Activated CD4-positive, alpha-beta T cell treated with anti-CD3 and anti-CD28 coated beads, Interleukin-10, Interleukin-2, amounts not matched to agents 100 ng/mL and 50 ng/mL, durations not matched to agents 16 hours and 8 hours (primary cell): ENCODE measurements around the gene DCLK1.
"Not testable (repeated sequence)": the region's sequence is repeated elsewhere in the genome, so short reads cannot be mapped to it uniquely, and the experiment has no call there.

Experiments used
- DNase-seq: peaks from one replicate; pipeline ENCODE4 v3.0.0-alpha.2; 2020

DCLK1 gene

GRCh38 chr13:36082806-36083205 is 48.4 kb downstream of the DCLK1 start:
- DNase-seq = no peak

- no peak for DNase-seq
These were observed 48.8 kb downstream of the DCLK1 start for GRCh38 chr13:36082396-36082795.

- no peak for DNase-seq
These were observed 55.0 kb downstream of the DCLK1 start for GRCh38 chr13:36076211-36076610.

GRCh38 chr13:36074659-36075058 is 56.5 kb downstream of the DCLK1 start:
- DNase-seq = no peak

DNA sequence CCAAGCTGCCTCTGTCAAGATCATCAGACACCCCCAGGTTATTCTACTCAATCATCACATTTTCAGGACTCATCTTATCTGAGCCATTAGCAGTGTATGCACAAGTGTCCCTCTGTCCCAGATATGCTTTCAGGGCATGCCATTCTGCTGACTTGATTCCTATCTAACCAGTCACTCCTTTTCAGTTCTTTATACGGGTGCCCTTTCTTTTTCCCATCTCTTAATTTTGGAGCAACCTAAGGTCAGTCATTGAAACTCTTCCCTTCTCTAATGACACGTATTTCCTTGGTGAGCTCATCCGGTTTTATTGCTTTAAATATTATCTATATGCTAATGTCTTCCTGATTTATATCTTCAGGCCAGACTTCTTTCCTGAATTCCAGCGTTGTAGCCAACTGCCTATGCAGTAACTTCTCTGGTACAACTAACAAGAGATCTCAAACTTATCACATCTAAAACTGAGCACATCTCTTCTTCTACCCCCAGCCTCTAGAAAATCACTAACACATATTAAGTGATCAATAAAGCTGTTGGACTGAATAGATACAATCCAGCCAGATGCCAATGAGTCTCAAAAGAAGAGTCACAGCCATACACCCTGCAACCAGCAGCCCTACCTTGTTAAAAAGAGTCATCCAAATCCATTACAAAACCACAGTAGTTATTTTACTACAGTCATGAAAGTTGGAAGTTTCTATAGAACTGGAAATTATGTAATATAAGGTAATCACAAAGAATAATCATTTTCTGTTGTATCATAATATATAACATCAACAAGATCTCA is 58.8 kb downstream of the DCLK1 start:
- DNase-seq = no peak

DNA sequence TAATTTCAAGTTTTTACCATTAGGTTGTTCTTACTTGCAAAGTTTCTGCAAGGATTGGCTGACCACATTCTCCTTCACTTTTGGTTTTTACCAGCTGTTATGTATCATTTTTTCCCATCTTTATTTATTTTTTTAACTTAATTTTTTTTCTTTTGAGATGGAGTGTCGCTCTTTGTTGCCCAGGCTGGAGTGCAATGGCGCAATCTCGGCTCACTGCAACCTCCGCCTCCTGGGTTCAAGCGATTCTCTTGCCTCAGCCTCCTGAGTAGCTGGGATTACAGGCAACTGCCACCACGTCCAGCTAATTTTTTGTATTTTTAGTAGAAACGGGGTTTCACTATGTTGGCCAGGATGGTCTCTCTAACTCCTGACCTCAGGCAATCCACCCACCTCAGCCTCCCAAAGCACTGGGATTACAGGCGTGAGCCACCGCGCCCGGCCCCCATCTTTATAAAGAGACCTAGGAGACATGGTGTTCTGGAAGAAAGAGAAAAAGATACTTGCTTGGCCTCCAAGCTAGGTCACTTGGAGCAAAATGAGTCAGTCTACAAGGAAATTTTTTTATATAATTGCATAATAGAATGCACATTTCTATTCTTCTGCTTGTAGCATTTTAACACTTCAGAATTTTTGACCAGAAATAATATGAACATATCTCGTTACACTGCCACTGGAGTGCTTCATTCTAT is 60.5 kb downstream of the DCLK1 start:
- DNase-seq = not testable (repeated sequence)

DNA sequence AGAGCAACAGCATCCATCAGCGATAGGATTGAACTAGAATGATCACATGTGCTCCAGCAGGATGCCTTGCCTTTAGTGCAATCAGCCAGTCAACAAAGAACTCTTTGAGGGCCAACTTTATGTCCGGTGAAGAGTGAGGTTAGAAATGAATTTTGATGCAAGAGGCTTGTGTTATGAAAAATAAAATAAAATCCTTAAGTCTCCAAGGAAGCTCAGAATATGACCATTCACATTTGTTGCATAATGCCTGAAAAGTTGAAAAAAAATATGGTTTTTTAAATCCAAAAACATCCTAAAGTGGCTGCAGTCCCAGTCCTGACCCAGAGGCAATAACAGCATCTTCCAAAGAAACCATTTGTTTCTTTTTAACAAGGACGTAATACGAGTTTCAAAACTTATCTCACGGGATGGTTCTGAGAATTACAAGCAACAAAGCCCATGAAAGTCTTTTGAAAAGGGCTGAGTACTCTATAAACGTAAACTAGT is 61.3 kb downstream of the DCLK1 start:
- no peak for DNase-seq

GRCh38 chr13:36068991-36069390 is 62.2 kb downstream of the DCLK1 start:
- no peak for DNase-seq

DNA sequence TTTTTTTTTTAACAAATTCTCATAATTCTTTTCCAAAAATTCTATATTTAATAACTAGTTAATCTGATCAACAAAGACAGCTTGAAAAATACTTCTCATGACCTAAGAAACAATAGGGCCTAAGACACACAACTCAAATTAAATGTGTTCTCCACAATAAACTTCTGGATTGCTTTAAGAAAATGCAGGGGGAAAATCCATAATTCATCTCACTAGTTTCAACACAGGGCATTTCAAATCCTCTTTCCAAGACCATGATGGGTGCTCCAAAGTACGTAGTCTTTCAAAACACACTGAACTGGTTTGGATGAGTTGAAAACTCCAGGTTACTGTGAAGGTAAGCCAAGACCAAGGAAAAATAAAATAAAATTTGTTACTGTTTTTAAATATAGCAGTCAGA is 62.6 kb downstream of the DCLK1 start:
- DNase-seq = no peak

- DNase-seq = no peak
These were observed 63.3 kb downstream of the DCLK1 start for GRCh38 chr13:36067746-36068381.

GRCh38 chr13:36062249-36062648 is 68.9 kb downstream of the DCLK1 start:
- no peak for DNase-seq

GRCh38 chr13:36061621-36062020 is 69.6 kb downstream of the DCLK1 start:
- DNase-seq = no peak

DNA sequence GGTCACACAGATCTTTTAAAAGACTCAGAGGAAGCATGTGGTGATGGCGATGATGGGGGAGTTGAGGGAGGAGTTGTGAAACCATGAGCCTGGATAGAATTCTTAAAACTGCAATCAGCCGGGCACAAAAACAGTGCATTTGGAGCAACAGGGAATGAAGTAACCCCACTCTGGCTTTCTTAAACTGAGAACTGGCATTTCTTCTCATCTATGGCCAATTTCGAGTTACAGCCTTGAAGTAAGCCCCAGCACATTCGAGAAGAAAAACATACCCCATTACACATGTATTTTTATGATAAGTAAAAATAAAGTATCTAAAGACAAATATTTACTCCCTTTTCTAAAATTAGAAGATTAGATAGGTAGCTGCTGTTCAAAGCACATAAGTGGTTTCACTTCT is 70.1 kb downstream of the DCLK1 start:
- no peak for DNase-seq

GRCh38 chr13:36059321-36059720 is 71.9 kb downstream of the DCLK1 start:
- no peak for DNase-seq

- no peak for DNase-seq
These were observed 73.1 kb downstream of the DCLK1 start for GRCh38 chr13:36058116-36058515.

DNA sequence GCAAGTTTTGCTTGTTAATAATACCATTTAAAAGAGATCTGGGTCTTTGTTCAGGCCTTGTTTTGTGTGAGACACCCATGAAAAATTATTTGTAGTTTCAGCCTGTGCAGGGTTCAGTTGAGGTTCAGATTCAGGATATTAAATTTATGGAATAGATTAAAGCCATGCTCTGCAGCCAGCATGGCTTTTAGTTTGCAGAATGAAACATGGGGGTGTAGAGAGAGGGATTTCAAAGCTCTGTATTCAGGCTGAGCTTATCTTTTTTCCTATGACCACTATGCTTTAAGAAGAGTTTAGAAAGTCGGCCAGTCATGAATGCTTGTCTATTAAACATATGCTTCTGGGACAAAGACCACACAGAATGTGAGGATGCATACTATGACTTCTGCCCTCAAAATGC is 73.6 kb downstream of the DCLK1 start:
- no peak for DNase-seq

GRCh38 chr13:36057041-36057440 is 74.1 kb downstream of the DCLK1 start:
- DNase-seq = no peak

DNA sequence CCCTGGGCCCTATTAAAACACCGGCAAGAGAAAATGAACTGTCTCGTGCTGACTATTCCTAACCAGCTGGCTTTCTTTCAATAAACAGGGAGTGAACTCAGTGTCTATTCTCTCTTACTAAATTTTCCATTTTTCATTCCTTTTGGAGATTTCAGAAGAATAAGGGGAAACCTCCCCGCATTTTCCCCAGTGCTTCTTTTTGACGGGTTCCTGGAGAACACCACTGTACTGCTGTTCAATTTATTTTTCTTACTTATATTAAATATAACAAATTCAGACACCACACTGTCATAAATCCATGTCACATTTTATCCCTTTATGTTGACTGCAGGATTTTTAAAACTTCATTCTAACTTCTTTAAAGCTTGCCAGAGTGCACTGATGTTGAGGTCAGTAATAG is 75.8 kb downstream of the DCLK1 start:
- no peak for DNase-seq

- no peak for DNase-seq
These were observed 77.1 kb downstream of the DCLK1 start for GRCh38 chr13:36054041-36054440.

- DNase-seq = no peak
These were observed 80.1 kb downstream of the DCLK1 start for GRCh38 chr13:36051082-36051481.

- no peak for DNase-seq
These were observed 84.5 kb downstream of the DCLK1 start for GRCh38 chr13:36046672-36047071.

DNA sequence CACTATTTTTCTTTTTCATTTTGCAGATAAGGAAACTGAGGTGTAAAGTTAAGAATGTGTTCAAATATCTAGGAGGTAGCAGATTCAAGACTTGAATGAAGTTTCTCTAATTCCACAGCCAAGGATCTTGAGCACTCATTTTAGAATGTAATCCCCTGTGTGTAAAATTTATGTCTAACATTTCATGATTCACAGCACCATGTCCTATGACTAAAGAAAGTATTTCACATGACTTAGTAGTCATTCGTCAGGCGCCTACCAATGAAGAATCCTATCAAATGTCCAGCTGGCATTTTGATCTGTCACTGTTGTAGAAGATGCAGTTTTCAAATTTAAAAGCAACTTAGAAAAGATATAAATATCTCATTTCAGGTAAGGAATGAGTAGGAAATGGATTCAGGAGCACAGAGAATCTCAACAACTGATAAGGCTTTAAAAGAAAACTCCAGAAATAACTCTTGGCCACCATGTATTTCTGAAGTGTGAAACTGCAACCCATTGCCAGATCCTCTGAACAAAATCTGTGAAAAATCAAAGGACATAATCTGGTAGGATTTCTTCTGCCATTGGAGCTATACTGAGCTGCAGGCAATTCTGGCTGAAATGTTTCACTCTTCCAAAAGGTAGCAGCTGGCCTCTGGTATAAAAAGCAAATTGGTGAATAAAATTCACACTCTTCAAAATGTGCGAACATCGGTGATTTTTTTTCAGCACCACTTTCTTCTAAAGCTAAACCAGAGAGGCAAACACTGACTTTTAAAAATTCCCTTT is 92.2 kb downstream of the DCLK1 start:
- DNase-seq = no peak

GRCh38 chr13:36033035-36033434 is 98.1 kb downstream of the DCLK1 start:
- DNase-seq = no peak
